Keratinocyte (primary cell): ENCODE measurements around the gene TTC28. TPM values are rescaled to one million over a fixed set of nuclear protein-coding genes. Genes with fewer than 3 reads are reported as not detected.

Experiments used
- DNase-seq: peaks from one replicate; pipeline ENCODE4 v3.0.0-alpha.2; 2011; ENCODE audit warnings: low read depth, missing footprints, low spot score
- FAIRE-seq: peaks from 2 replicates; lab custom pipeline; 2011; peaks lifted over from hg19 to GRCh38; lab: Jason Lieb, UNC
- H2AFZ ChIP-seq: 2 replicates; pipeline ENCODE4 v1.6.0; 2012; ENCODE audit warnings: low read length, control low read depth, inconsistent platforms; ENCODE audit not compliant: control insufficient read depth
- H3K27ac ChIP-seq: 2 replicates; pipeline ENCODE4 v1.5.1; 2011; ENCODE audit warnings: low read length; ENCODE audit not compliant: control insufficient read depth, insufficient read depth
- H3K27me3 ChIP-seq: 3 replicates; pipeline ENCODE4 v1.6.0; 2011; ENCODE audit warnings: low read length; ENCODE audit not compliant: control insufficient read depth, insufficient read depth; ENCODE audit errors: extremely low read depth
- H3K36me3 ChIP-seq, 2 experiments: 2 replicates in 1 of 2; 3 replicates in 1 of 2; pipeline ENCODE4 v1.5.1; 2011; ENCODE audit warnings: low read length in 2 of 2, mild to moderate bottlenecking in 1 of 2; ENCODE audit not compliant: control insufficient read depth in 2 of 2, insufficient read depth in 2 of 2; ENCODE audit errors: extremely low read depth in 1 of 2
- H3K4me1 ChIP-seq: 3 replicates; pipeline ENCODE4 v1.5.1; 2011; ENCODE audit warnings: low read length; ENCODE audit not compliant: control insufficient read depth, insufficient read depth; ENCODE audit errors: extremely low read depth
- H3K4me2 ChIP-seq: 3 replicates; pipeline ENCODE4 v1.6.0; 2011; ENCODE audit warnings: low read depth, low read length; ENCODE audit not compliant: control insufficient read depth, insufficient read depth; ENCODE audit errors: extremely low read depth
- H3K4me3 ChIP-seq, 3 experiments: fragments of 200-600 bp in 1 of 3; sonication (generic) in 1 of 3; 2 replicates in 2 of 3; 3 replicates in 1 of 3; pipeline ENCODE4 v1.5.1; 2011 to 2016; ENCODE audit warnings: low read length in 3 of 3, mild to moderate bottlenecking in 3 of 3, control low read depth in 2 of 3, inconsistent platforms in 1 of 3, low read depth in 1 of 3, mixed read lengths in 1 of 3, mixed run types in 1 of 3, moderate library complexity in 1 of 3; ENCODE audit not compliant: control insufficient read depth in 2 of 3, insufficient read depth in 2 of 3; ENCODE audit errors: extremely low read depth in 1 of 3
- H3K79me2 ChIP-seq: 2 replicates; pipeline ENCODE4 v1.6.0; 2012; ENCODE audit warnings: low read length; ENCODE audit not compliant: control insufficient read depth, insufficient read depth
- H3K9ac ChIP-seq: 3 replicates; pipeline ENCODE4 v1.6.0; 2011; ENCODE audit warnings: low read length; ENCODE audit not compliant: control insufficient read depth, insufficient read depth; ENCODE audit errors: extremely low read depth
- H3K9me1 ChIP-seq: 3 replicates; pipeline ENCODE4 v1.6.0; 2011; ENCODE audit warnings: low read length; ENCODE audit not compliant: control insufficient read depth, insufficient read depth; ENCODE audit errors: extremely low read depth
- H3K9me3 ChIP-seq: 2 replicates; pipeline ENCODE4 v1.5.1; 2012; ENCODE audit warnings: low read depth, low read length; ENCODE audit not compliant: control insufficient read depth
- H4K20me1 ChIP-seq: 3 replicates; pipeline ENCODE4 v1.6.0; 2011; ENCODE audit warnings: low read length; ENCODE audit not compliant: control insufficient read depth, insufficient read depth; ENCODE audit errors: extremely low read depth
- CTCF ChIP-seq, 3 experiments: IDR thresholded peaks in 1 of 3; conservative IDR thresholded peaks in 1 of 3; optimal IDR thresholded peaks in 1 of 3; 2 replicates in 2 of 3; 3 replicates in 1 of 3; pipeline versions ENCODE3 to v1.5.1; 2011; ENCODE audit warnings: low read length in 3 of 3, mild to moderate bottlenecking in 3 of 3, moderate library complexity in 2 of 3, control low read depth in 1 of 3, inconsistent platforms in 1 of 3; ENCODE audit not compliant: insufficient read depth in 2 of 3; ENCODE audit errors: extremely low read depth in 1 of 3
- EZH2 ChIP-seq: IDR thresholded peaks from one replicate; pipeline ENCODE4 v1.6.1; 2012; ENCODE audit warnings: inconsistent platforms, mild to moderate bottlenecking, low read length, moderate library complexity
- dilution Hi-C: fragments of 300-500 bp; cut with MboI; formaldehyde crosslinking; loops from one replicate; pipeline ENCODE4 v1.7.0; 2020; ENCODE audit warnings: low sequenced_read_pairs; ENCODE audit not compliant: extremely low pct_ligation_motif_present
- polyA plus RNA-seq, 5 experiments: library from polyadenylated mRNA; depleted of rRNA in 3 of 5; stranded (reverse) in 3 of 5; stranded (forward) in 1 of 5; unstranded in 1 of 5; fragments of >200 nt; gene quantifications; 1 replicate in 1 of 5; 2 replicates in 3 of 5; 3 replicates in 1 of 5; pipeline versions ENCODE4 v1.2.1 to v1.2.3, GENCODE V29; 2011 to 2012; ENCODE audit warnings: missing spikeins in 2 of 5, low read depth in 1 of 5, low replicate concordance in 1 of 5

The TTC28 gene
- polyA plus RNA-seq, 1 donor (not counting 4 experiments of a cell fraction or from before 2014, with no cell fraction given), result 0.66 TPM

DNA sequence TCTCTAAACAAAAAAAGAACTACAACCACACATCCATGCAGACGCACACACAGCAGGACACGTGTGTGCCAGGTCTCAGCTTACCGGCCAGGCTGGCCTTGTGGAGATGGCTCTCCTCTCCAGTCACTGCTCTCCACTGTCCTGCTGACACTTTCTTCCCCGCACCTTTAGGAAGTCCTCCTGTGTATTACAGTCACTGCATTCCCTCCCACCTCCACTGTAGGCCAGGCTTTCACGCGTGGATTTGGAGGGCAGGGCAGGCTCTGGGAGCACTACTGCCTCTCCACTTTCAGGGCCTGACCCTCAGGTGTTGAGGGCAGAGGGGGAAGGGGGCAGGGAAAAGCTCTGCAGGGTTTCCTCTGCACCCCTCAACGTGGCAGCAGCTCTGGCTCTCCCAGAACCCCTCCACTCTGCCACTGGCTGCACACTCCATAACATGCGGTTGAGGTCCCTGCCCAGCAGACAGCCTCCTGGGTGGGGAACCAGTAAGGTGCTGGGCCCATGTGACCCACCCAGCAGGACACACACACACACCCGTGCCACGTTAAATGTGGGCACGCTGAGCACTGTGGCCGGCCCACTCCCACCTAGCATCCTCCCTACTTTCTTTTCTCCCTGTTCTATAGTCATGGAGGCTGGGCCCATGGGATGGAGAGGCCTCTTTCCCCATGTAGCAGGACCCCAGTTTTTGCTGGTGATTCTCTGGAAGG lies 653.6 kb downstream of the TTC28 start:
- Histone ChIP-seq H3K4me3 (no peak overlapping the region), H2AFZ (no peak overlapping the region), H3K4me2 (no peak overlapping the region), H3K9ac (no peak overlapping the region), H3K9me1 (no peaks in the 10 kb centered on the region), H3K36me3 (no peaks in the 10 kb centered on the region), H3K79me2 (no peaks in the 10 kb centered on the region), H3K9me3 (no peaks in the 10 kb centered on the region), H4K20me1 (no peaks in the 10 kb centered on the region), H3K4me1 (no peaks in the 10 kb centered on the region), H3K27ac (no peak overlapping the region), H3K27me3 (peaks cover 5% of the 10 kb centered on the region)
- TF ChIP-seq CTCF (optimal IDR thresholded peaks at IDR 0.05 in 1 of 3, IDR thresholded peaks at IDR 0.05 in 1 of 3, conservative IDR thresholded peaks at IDR 0.05 in 1 of 3; ENCODE audit: extremely low read depth in 1 of 3, insufficient read depth in 2 of 3, low read length in 3 of 3) (no peak), EZH2 (no peak)
- dilution Hi-C loops, result no loop called here
- FAIRE-seq (no peak), DNase-seq (no peak)

DNA sequence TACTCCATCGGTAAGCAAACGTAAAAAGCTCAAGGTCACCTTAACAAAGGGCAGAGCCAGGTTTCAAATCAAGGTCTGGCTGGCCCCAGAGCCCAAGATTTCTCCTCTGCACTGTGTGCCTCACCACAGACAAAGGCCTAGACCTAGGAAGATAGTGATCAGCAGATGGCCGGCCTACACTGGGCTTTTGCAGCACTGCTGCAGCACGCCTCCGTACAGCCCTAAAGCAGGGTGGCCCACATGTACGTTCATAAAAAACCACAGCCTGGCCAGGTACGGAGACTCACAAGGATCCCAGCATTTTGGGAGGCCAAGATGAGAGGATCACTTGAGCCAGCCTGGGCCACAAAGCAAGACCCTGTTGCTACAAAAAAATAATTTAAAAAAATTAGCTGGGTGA lies 654.3 kb downstream of the TTC28 start:
- Histone ChIP-seq H4K20me1 (no peaks in the 10 kb centered on the region), H3K9me3 (no peaks in the 10 kb centered on the region), H3K4me1 (no peaks in the 10 kb centered on the region), H3K36me3 (no peaks in the 10 kb centered on the region), H3K4me2 (no peak overlapping the region), H3K4me3 (no peak overlapping the region), H3K79me2 (no peaks in the 10 kb centered on the region), H3K27ac (no peak overlapping the region), H3K9me1 (no peaks in the 10 kb centered on the region), H2AFZ (no peak overlapping the region), H3K9ac (no peak overlapping the region), H3K27me3 (peaks cover 5% of the 10 kb centered on the region)
- FAIRE-seq, result no peak
- dilution Hi-C loops, result no loop called here
- TF ChIP-seq EZH2 (no peak), CTCF (optimal IDR thresholded peaks at IDR 0.05 in 1 of 3, IDR thresholded peaks at IDR 0.05 in 1 of 3, conservative IDR thresholded peaks at IDR 0.05 in 1 of 3; ENCODE audit: extremely low read depth in 1 of 3, insufficient read depth in 2 of 3, low read length in 3 of 3) (no peak)
- DNase-seq, result no peak
